GM18870 (cell line): Measurements from ENCODE around the gene NSD1.
"Not testable (repeated sequence)": the region's sequence is repeated elsewhere in the genome, so short reads cannot be mapped to it uniquely, and the experiment has no call there.

Experiments used
- ATAC-seq: cut with Tn5 transposase; IDR thresholded peaks from one replicate; pipeline ENCODE4 v1.9.1; 2021; ENCODE audit warnings: moderate library complexity; ENCODE audit not compliant: unreplicated experiment

The NSD1 gene

DNA sequence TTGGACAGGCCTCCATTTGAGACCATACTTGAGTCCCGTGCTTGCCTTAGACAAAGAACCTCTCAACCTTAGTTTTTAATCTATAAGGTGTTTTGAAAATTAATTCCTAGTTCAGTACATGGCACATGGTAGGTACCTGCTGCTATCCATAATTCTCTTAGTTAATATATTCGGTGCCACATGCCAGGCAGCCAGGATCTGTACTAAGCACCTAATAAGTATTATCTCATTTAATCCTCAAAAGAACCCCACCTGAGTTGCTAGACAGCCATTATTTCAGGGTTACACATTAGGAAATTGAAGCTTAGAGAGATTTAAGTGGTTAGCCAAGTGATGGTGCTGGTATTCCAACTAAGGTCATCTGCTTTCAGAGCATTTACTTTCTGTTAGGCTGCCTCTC is 29.9 kb downstream of the NSD1 start:
- no peak for ATAC-seq

DNA sequence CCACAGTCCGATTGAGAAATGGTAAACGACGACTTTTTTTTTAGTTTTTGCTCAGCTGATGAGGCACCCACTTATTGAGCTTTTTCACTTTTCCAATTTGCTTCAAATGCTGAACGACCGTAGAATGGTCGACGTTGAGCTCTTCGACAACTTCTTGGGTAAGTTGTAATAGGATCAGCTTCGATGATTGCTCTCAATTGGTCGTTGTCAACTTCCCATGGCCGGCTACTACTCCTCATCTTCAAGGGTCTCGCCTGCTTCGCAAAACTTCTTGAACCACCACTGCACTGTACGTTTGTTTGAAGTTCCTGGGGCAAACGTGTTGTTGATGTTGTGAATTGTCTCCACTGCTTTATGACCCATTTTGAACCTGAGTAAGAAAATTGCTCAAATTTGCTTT is 35.7 kb downstream of the NSD1 start:
- ATAC-seq = no peak

DNA sequence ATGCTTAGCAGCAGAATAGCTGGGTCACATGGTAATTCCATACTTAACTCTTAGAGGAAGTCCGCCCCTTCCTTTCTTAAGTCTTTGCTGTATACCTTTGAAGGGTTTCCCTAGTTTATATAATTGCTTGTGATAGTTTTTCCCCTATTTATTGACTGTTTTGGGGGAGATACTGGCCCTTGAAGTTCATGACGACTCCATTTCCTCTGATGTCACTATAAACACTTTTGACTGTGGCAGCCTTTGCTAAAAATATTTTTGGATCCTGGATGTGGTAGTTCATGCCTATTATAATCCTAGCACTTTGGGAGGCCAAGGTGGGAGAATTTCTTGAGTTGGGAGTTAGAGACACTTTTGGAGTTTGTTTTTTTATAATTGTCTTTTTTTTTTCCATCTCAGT is 38.4 kb downstream of the NSD1 start:
- ATAC-seq = no peak

DNA sequence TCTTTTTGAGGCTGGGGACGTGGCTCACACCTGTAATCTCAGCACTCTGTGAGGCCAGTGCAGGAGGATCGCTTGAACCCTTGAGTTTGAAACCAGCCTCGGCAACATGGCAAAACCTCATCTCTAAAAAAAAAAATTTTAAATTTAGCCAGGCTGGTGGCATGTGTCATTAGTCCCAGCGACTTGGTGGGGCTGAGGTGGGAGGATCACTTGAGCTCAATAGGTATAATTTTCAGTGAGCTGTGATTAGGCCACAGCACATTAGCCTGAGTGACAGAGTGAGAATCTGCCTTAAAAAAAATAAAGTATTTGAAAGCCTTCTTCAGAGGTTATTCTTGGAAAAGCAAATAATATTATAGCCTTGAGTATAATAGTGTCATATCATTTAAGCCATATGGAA is 41.8 kb downstream of the NSD1 start:
- ATAC-seq = no peak

DNA sequence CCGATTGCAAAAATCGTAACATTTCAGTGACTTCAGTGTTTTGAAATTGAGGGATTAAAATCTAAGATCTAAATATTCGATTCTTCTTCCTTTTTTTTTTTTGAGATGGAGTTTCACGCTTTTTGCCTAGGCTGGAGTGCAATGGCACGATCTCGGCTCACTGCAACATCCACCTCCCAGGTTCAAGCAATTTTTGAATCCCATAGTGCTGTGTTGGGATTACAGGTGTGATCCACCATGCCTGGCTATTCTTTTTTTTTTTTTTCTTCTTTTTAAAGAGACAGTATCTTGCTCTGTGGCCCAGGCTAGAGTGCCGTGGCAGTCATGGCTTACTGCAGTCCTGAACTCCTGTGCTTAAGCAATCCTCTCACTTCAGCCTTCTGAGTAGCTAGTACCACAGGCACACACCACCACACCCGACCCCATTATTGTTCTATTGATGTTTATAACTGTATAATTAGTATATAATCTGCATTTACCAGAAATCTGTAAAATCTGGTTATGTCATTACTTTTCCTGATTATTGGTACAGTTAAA is 42.7 kb downstream of the NSD1 start:
- no peak for ATAC-seq

DNA sequence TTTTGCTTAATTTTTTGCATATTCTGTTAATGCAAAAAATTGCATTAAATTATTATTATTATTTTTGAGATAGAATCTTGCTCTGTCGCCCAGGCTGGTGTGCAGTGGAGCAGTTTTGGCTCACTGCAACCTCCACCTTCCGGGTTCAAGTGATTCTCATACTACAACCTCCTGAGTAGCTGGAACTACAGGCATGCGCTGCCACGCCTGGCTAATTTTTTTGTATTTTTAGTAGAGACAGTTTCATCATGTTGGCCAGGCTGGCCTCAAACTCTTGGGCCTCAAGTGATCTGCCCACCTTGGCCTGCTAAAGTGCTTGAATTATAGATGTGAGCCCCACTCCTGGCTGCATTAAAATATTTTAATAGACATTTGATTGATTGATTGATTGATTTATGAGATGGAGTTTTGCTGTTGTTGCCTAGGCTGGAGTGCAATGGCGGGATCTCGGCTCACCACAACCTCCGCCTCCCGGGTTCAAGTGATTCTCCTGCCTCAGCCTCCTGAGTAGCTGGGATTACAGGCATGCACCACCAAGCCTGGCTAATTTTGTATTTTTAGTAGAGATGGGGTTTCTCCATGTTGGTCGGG is 44.4 kb downstream of the NSD1 start:
- not testable (repeated sequence) for ATAC-seq

DNA sequence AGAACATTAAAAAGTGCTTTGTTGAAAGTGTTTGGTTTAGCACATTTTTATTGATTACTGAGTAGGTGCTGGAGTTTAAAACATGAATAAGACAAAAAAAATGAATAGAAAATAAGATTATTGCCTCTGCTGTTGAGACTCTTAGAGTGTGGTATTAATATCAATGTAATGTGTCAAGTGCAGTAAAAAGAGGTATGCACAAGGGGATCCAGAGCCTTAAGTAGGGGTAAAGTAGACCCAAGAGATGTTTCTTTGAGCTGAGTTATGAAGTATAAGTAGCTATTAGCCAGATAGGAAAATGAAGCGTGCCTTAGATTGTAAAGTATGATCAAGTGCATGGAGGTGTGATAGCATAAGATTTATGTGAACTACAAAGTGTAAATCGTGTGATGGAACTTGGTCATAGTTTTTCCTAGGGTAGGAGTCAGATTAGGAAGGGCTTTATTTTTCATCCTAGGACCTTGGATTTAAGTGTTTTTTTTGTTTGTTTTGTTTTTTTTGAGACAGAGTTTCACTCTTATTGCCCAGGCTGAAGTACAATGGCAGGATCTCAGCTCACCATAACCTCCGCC is 45.2 kb downstream of the NSD1 start:
- ATAC-seq = no peak

DNA sequence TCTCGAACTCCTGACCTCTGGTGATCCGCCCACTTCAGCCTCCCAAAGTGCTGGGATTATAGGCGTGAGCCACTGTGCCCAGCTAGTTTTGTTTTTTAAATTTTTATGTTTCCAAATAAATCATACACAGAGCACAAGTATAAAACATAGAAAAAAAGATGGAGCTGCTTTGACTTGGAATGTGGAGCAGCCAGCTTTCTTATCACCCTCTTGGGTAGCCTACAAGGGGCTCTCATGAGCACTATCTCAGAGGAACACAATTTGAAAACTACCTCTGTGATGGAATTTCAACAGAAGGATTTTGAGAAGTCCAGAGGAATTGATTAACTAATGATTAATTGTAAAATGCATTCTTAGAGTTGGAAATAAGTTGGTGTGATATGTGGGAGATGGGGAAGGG is 45.9 kb downstream of the NSD1 start:
- no peak for ATAC-seq

DNA sequence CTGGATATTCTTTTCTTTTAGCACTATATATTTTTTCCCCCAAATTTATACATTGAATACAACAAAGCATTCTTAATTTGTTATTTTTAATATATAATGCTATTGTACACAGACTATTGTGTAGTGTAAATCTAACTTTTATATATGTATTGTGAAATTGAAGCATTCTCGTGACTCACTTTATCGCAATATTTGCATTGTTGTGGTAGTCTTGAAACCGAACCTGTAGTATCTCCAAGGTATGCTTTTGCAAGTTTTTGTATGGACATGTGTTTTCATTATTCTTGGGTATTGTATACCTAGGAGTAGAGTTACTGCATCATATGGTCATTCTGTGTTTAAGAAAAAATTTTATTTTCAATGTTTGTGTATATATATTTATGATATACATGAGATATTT is 49.6 kb downstream of the NSD1 start:
- ATAC-seq = no peak

DNA sequence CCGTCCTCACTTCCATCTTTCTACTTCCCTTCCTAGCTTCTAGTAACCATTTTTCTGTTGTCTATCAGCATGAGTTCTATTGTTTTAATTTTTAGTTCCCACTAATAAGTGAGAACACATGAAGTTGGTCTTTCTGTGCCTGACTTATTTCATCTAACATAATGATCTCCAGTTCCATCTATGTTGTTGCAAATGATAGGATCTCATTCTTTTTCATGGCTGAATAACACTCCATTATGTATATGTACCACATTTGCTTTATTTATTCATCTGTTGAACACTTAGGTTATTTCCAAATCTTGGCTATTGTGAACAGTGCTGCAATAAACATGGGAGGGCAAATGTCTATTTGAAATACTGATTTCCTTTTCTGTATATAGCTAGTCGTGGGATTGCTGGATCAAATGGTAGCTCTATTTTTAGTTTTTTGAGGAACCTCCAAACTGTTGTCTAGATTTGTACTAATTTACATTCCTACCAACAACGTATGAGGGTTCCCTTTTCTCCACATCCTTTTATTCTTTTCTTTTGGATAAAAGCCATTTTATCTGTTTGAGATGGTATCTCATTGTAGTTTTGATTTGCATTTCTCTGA is 50.3 kb downstream of the NSD1 start:
- ATAC-seq = no peak

DNA sequence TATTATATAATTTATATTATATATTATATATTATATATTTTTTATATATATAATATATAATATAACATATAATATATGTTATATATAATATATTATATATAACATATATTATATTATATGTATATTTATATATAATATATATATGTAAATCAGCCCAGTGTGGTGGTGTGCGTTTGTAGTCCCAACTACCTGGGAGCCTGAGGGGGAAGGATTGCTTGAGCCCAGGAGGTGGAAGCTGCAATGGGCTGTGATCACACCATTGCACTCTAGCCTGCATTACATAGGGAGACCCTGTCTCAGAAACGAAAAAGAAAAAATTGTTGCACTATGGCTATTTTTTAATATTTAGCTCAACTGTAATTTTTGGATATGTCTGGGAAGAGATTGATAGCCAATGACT is 52.4 kb downstream of the NSD1 start:
- ATAC-seq = no peak

DNA sequence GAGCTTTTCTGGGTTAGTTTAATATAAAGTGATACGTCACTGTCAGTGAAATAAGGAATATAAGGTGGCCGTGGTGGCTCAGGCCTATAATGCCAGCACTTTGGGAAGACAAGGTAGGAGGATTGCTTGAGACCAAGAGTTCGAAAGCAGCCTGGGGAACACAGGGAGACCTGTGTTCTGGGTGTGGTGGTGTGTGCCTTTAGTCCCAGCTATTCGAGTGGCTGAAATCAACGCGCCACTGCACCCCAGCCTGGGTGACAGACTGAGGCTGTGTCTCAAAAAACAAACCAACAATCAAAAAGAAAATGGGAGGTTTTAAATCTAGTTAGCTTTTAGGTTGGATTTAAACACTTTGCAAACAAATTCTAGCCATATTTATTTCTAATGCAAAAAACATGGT is 53.1 kb downstream of the NSD1 start:
- no peak for ATAC-seq

DNA sequence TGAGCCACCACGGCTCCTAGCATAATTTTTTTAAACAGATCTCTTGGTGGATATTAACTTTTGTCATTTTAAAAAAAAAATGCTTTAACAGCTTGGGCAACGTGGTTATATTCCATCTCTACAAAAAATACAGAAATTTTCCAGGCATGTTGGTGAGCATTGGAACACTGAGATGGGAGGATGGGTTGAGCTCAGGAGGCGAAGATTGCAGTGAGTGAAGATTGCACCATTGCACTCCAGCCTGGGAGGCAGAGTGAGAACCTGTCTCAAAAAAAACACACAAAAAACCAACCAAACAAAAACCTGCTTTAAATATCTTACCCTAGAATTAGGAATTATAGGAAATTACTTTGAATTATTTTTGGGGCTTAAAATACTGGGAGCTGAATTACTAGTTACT is 55.2 kb downstream of the NSD1 start:
- no peak for ATAC-seq

DNA sequence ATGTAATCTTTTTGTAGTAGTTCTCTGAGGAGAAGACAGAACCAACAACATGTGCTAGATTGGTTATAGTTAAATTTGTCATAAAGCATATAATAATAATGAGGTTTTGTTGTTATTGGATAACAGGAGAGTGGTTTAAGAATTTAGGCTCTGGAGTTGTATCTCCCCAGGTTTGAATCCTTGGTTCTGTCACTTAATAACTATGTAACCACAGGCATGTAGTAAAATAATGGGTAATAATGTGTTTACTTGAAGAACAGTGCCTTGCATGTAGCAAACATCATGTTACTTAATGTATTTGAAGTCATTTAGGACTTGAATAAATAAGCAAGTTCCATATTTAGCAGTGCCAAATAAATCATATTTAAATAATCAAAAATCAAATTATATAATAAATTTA is 55.8 kb downstream of the NSD1 start:
- ATAC-seq = no peak

DNA sequence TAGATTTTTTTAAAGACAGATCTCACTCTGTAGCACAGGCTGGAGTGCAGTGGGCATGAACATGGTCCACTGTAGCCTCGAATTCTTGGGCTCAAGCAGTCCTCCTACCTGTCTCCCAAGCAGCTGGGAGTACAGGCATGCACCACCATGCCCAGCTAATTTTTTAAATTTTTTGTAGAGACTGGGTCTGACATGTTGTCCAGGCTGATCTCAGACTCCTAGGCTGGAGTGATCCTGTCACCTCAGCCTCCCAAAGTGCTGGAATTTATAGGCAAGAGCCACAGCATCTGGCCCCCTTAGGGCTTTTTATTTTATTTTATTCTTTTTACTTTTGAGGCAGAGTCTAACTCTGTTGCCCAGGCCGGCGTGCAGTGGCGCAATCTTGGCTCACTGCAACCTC is 56.4 kb downstream of the NSD1 start:
- ATAC-seq = no peak

DNA sequence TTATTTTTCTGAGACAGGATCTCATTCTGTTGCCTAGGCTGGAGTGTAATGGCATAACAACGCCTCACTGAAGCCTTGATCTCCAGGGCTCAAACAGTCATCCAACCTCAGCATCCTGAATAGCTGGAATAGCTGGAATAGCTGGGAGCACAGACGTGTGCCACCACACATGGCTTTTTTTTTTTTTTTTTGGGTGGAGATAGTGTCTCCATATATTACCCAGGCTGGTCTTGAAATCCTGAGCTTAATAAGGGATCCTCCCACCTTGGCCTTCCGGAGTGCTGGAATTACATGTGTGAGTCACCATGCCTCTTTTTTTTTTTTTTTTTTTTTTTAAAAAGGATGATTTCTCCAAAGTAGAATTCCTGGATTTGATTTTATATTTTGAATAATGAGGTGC is 60.7 kb downstream of the NSD1 start:
- ATAC-seq = no peak

DNA sequence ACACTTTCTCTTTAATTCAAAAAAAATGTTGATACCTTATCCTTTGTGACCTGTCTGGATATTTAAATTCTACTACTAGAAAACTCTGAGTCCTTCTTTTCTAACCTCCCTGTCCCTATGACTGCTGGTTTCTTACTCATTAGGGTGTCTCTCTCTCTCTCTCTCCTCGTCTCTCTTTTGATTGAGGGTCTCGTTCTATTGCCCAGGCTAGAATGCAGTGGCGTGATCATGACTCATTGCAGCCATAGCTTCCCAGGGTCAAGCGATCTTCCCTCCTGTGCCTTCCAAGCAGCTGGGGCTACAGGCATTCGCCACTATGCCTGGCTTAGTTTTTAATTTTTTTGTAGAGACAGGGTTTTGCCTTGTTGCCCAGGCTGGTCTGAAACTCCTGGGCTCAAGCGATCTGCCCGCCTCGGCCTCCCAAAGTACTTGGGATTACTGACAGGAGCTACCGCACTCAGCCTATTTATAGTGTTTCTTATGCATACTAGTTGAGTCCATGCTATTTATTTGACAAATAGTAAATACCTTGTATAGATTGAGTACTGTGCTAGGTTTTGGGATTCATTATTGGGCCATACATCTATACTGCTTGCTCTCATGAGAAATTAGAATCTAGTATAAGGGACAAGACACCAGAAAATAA is 61.9 kb downstream of the NSD1 start:
- no peak for ATAC-seq

DNA sequence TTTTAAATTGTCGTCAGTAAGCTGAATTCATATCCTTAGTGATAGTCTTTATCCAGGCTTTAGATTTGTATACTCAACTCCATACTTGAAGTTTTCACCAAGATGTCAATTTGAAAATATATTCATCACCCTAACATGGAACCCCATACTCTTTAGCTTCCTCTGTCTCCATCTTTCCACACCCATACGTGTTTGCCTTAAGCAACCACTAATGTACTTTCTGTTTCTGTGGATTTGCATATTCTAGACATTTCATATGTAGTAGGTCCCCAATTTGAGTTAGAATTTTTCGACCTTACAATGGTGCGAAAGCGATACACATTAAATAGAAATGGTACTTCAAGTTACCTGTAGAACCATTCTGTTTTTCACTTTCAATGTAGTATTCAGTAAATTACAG is 65.2 kb downstream of the NSD1 start:
- no peak for ATAC-seq

DNA sequence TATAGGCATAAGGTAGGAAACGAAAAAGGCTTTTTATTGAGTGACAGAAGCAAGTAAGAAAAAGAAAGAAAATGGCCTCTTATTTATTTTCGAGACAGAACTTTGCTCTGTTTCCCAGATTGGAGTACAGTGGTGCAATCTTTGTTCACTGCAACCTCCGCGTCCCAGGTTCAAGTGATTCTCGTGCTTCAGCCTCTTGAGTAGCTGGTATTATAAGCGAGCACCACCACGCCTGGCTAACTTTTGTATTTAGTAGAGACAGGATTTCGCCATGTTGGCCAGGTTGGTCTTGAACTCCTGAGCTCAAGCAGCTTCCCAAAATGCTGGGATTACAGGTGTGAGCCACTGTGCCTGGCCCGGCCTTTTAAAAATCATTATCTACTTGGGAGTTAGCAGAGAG is 70.7 kb downstream of the NSD1 start:
- no peak for ATAC-seq

DNA sequence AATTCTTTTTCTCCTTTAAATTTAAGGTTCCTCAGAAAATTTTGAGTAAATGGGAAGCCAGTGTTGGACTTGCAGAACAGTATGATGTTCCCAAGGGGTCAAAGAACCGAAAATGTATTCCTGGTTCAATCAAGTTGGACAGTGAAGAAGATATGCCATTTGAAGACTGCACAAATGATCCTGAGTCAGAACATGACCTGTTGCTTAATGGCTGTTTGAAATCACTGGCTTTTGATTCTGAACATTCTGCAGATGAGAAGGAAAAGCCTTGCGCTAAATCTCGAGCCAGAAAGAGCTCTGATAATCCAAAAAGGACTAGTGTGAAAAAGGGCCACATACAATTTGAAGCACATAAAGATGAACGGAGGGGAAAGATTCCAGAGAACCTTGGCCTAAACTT is 76.0 kb downstream of the NSD1 start:
- no peak for ATAC-seq

DNA sequence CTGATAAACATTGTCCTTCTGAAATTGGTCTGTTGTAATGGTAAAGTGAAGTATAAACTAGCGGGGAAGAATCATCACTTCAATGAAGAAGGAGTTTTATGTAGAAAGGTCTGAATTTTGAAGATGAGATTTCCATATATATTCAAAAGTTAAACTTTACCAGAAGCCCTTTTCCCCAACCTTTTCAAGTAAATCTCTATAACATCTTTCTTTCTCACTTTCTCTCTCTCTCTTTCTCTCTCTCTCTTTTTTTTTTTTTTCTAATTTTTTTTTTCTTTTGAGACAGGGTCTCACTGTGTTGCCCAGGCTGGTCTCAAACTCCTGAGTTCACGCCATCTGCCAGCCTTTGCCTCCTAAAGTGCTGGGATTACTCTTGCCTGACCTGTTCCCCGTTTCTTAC is 78.7 kb downstream of the NSD1 start:
- ATAC-seq = no peak

DNA sequence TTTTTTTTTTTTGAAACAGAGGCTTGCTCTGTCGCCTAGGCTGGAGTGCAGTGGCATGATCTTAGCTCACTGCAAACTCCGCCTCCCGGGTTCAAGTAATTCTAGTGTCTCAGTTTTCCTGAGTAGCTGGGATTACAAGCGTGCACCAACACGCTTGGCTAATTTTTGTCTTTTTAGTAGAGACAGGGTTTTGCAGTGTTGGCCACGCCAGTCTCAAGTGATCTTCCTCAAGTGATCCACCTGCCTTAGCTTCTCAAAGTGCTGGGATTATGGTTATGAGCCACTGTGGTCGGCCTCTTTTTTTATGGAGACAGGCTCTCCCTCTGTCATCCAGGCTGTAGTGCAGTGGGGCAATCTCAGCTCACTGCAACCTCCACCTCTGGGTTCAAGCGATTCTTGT is 87.0 kb downstream of the NSD1 start:
- ATAC-seq = no peak
